HepG2 (cell line): ENCODE data around the gene TXNRD3. TPM values are rescaled to one million over a fixed set of nuclear protein-coding genes. Genes with fewer than 3 reads are reported as not detected.

Experiments
- ATAC-seq: fragments of 200-7000 bp; cut with Tn5 transposase; 3 replicates; pipeline ENCODE4 v1.9.1; 2020; ENCODE audit warnings: mild to moderate bottlenecking, moderate library complexity
- BruUV-seq: library from RNA; stranded (reverse); fragments of 400-500 nt; replicated peaks from 2 replicates; lab custom pipeline; 2021; lab: Mats Ljungman, UMichigan
- CTCF ChIA-PET: fragments of 300-600 bp; formaldehyde crosslinking; extraction: SDS; loops from one replicate; lab custom pipeline; 2021; ENCODE audit warnings: low total read pairs, inconsistent platforms, low intra/inter-chr PET ratio; lab: Yijun Ruan, JAX
- POLR2A ChIA-PET: fragments of 350-600 bp; sonication (Branson Sonifier 250); formaldehyde crosslinking; loops from one replicate; lab custom pipeline; 2020; ENCODE audit warnings: antibody characterized with exemption, inconsistent platforms; lab: Yijun Ruan, JAX
- DNase-seq: peaks from one replicate; pipeline ENCODE4 v3.0.0-alpha.2; 2015; ENCODE audit warnings: low spot score
- FAIRE-seq: peaks from 3 replicates; lab custom pipeline; 2011; peaks lifted over from hg19 to GRCh38; lab: Jason Lieb, UNC
- H2AFZ ChIP-seq: one replicate; pipeline ENCODE4 v1.6.1; 2011; ENCODE audit warnings: low read length, inconsistent platforms
- H3K27ac ChIP-seq: fragments of 300-600 bp; 3 replicates; pipeline ENCODE4 v1.8.0; 2011; ENCODE audit warnings: mixed run types, mild to moderate bottlenecking, mixed read lengths, low read length, inconsistent platforms; ENCODE audit not compliant: insufficient read depth; ENCODE audit errors: extremely low read length
- H3K27me3 ChIP-seq, 2 experiments: fragments of 200-600 bp in 1 of 2; 2 replicates in 1 of 2; 3 replicates in 1 of 2; pipeline versions ENCODE4 v1.6.0 to v1.8.0; 2011; ENCODE audit warnings: low read length in 2 of 2, mild to moderate bottlenecking in 2 of 2, moderate library complexity in 2 of 2, inconsistent platforms in 1 of 2; ENCODE audit not compliant: insufficient read depth in 2 of 2, control insufficient read depth in 1 of 2
- H3K36me3 ChIP-seq, 2 experiments: fragments of 200-600 bp in 1 of 2; replicated peaks in 1 of 2; 2 replicates in 1 of 2; 3 replicates in 1 of 2; pipeline versions ENCODE4 v1.5.1 to v1.8.0; 2011; ENCODE audit warnings: low read length in 2 of 2, inconsistent platforms in 1 of 2; ENCODE audit not compliant: insufficient read depth in 2 of 2, control insufficient read depth in 1 of 2
- H3K4me1 ChIP-seq: 2 replicates; pipeline ENCODE4 v1.5.1; 2012; ENCODE audit warnings: low read length, inconsistent platforms; ENCODE audit not compliant: insufficient read depth
- H3K4me2 ChIP-seq: 2 replicates; pipeline ENCODE4 v1.6.0; 2011; ENCODE audit warnings: low read depth, low read length, inconsistent platforms
- H3K4me3 ChIP-seq, 3 experiments: fragments of 200-600 bp in 1 of 3; sonication (generic), shearing (Covaris generic) in 1 of 3; replicated peaks in 1 of 3; 2 replicates each; pipeline ENCODE4 v1.5.1; 2011 to 2016; ENCODE audit warnings: low read length in 3 of 3, inconsistent platforms in 2 of 3, low read depth in 2 of 3, mild to moderate bottlenecking in 2 of 3, control low read depth in 1 of 3, mixed read lengths in 1 of 3; ENCODE audit not compliant: insufficient read depth in 1 of 3
- H3K79me2 ChIP-seq: one replicate; pipeline ENCODE4 v1.6.1; 2011; ENCODE audit warnings: low read length, inconsistent platforms; ENCODE audit not compliant: insufficient read depth
- H3K9ac ChIP-seq: 2 replicates; pipeline ENCODE4 v1.6.0; 2011; ENCODE audit warnings: mild to moderate bottlenecking, low read depth, low read length, inconsistent platforms; ENCODE audit not compliant: insufficient read depth
- H3K9me3 ChIP-seq: 2 replicates; pipeline ENCODE4 v1.5.1; 2012; ENCODE audit warnings: mild to moderate bottlenecking, low read length
- H4K20me1 ChIP-seq: 2 replicates; pipeline ENCODE4 v1.6.0; 2011; ENCODE audit warnings: inconsistent platforms, mild to moderate bottlenecking, low read length, moderate library complexity; ENCODE audit not compliant: insufficient read depth
- ATF2 ChIP-seq: sonication (generic); formaldehyde crosslinking; IDR thresholded peaks from 2 replicates; pipeline ENCODE4 v1.4.0; 2020; ENCODE audit warnings: missing genetic modification reagents
- CENPT ChIP-seq: sonication (generic); formaldehyde crosslinking; IDR thresholded peaks from 2 replicates; pipeline ENCODE4 v1.8.0; 2022; ENCODE audit warnings: low read depth, mild to moderate bottlenecking, moderate library complexity, missing genetic modification reagents
- CREB3 ChIP-seq: sonication (generic); formaldehyde crosslinking; IDR thresholded peaks from 2 replicates; pipeline ENCODE4 v1.5.0; 2020; ENCODE audit warnings: missing genetic modification reagents
- EEA1 ChIP-seq: sonication (generic); formaldehyde crosslinking; IDR thresholded peaks from 2 replicates; pipeline ENCODE4 v1.5.1; 2020; ENCODE audit warnings: mild to moderate bottlenecking, missing genetic modification reagents, borderline replicate concordance
- ETS1 ChIP-seq: sonication (generic); formaldehyde crosslinking; IDR thresholded peaks from 2 replicates; pipeline ENCODE4 v1.4.0; 2020; ENCODE audit warnings: missing genetic modification reagents
- FOXA1 ChIP-seq, 2 experiments: fragments of 450-650 bp in 1 of 2; sonication (generic) in 1 of 2; formaldehyde crosslinking in 1 of 2; IDR thresholded peaks; 2 replicates each; pipeline versions ENCODE4 v1.4.0 to v1.6.1; 2016 to 2020; ENCODE audit warnings: missing genetic modification reagents in 1 of 2
- NKX3-1 ChIP-seq: sonication (generic); formaldehyde crosslinking; IDR thresholded peaks from 2 replicates; pipeline ENCODE4 v1.5.0; 2020; ENCODE audit warnings: missing genetic modification reagents
- TBX2 ChIP-seq: sonication (generic); formaldehyde crosslinking; IDR thresholded peaks from 2 replicates; pipeline ENCODE4 v1.5.0; 2020; ENCODE audit warnings: missing genetic modification reagents, mild to moderate bottlenecking, borderline replicate concordance
- WIZ ChIP-seq: sonication (generic); formaldehyde crosslinking; IDR thresholded peaks from 2 replicates; pipeline ENCODE4 v1.5.1; 2020; ENCODE audit warnings: mild to moderate bottlenecking, missing genetic modification reagents
- YEATS2 ChIP-seq: sonication (generic); formaldehyde crosslinking; IDR thresholded peaks from 2 replicates; pipeline ENCODE4 v1.4.0; 2020; ENCODE audit warnings: missing genetic modification reagents, borderline replicate concordance
- ZBTB1 ChIP-seq: sonication (generic); formaldehyde crosslinking; IDR thresholded peaks from 2 replicates; pipeline ENCODE4 v1.4.0; 2020; ENCODE audit warnings: missing genetic modification reagents, borderline replicate concordance
- ZNF430 ChIP-seq: sonication (generic); formaldehyde crosslinking; IDR thresholded peaks from 2 replicates; pipeline ENCODE4 v1.9.0; 2021; ENCODE audit warnings: mild to moderate bottlenecking, missing genetic modification reagents
- ZSCAN29 ChIP-seq: sonication (generic); formaldehyde crosslinking; conservative IDR thresholded peaks from 2 replicates; pipeline ENCODE4 v1.4.0; 2020; ENCODE audit warnings: mild to moderate bottlenecking, missing genetic modification reagents
- WGBS: methylation state at CpG from one replicate; pipeline ENCODE4 v1.1.6; 2017; ENCODE audit warnings: low lambda C conversion rate; 5-methylcytosine and 5-hydroxymethylcytosine counted together
- in situ Hi-C: cut with HindIII; loops from 2 replicates; pipeline ENCODE4 v1.10.0; 2017; ENCODE audit warnings: low pct_unique_long_range_greater_than_20kb; ENCODE audit not compliant: extremely low pct_ligation_motif_present
- intact Hi-C: fragments of 100-400 bp; cut with micrococcal nuclease; formaldehyde crosslinking; loops from one replicate; pipeline ENCODE4 v1.10.0; 2022; ENCODE audit not compliant: unreplicated experiment
- polyA plus RNA-seq, 8 experiments: library from polyadenylated mRNA; depleted of rRNA in 3 of 8; stranded (reverse) in 7 of 8; unstranded in 1 of 8; fragments of >200 nt; fragmentation: Illumina TruSeq in 4 of 8; extraction: Trizol in 4 of 8; gene quantifications; 2 replicates each; pipeline versions ENCODE4 v1.2.1 to v1.2.3, GENCODE V29; 2011 to 2016; ENCODE audit warnings: low read depth in 4 of 8, missing spikeins in 1 of 8, mixed read lengths in 1 of 8; ENCODE audit not compliant: insufficient read depth in 1 of 8
- total RNA-seq, 5 experiments: library from RNA; depleted of rRNA; stranded (reverse); fragments of >200 nt; fragmentation: Illumina TruSeq; extraction: Trizol; gene quantifications; 2 replicates each; pipeline ENCODE4 v1.2.3, GENCODE V29; 2016; ENCODE audit warnings: low read depth in 1 of 5
- TF ChIP-seq, protein P1 (sequence below): IDR thresholded peaks from 2 replicates; pipeline ENCODE4 v1.6.1; 2018; ENCODE audit warnings: missing genetic modification reagents, mild to moderate bottlenecking, missing compliant biosample characterization

TXNRD3 gene
- total and polyA plus RNA-seq, 2 of the 13 experiments (the other 11 are each of a cell fraction or from before 2014, with no cell fraction given) = 4.8 to 20.7 TPM

DNA sequence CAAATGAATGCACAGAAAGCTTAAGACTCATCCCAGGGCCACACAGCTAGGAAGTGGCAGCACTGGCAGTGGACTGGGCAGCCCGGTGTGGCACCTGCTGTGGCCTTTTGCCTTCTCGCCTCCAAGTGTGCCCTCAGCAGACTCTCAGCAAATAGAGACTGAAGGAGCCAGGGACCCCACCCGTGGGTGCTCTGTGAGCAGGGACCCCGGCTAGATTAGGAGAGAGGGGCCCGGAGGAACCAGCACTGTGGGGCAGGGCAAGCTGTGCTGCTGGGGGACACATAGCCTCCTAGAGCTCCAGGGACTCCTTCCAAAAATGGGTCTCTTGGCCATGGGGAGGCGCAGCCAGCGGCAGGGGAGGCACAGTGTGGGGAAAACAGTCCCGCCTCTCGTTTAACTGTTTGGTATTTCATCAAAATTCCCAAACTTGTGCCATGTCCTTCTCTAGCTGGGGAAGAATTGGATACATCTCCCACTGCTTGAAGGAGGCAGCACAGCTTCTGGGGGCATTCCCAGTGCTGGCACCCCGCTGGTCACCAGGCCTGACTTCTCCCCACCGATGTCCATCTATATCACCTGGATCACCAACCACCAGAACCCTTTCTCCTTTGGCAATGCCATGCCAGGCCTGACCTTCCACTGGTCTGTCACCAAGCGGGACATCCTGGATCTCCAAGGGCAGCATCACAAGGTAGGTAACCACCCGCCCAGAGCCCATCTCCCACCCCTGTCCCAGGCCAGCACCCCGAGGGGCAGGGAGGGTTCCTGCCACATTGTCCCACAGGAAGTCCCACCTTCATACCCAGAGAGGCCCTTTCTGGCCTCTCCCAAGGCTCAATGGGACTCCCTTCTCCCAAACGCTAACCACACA is 12.0 kb upstream of the TXNRD3 start:
- DNase-seq (no peak), ATAC-seq (no peak), FAIRE-seq (no peak)
- Histone ChIP-seq H2AFZ (no peak overlapping the region), H3K9ac (no peak overlapping the region), H3K36me3 (no peaks in the 10 kb centered on the region), H4K20me1 (no peaks in the 10 kb centered on the region), H3K27ac (no peak overlapping the region), H3K27me3 (peaks cover 0 to 49% of the 10 kb centered on the region in 2 experiments; a peak in 4 of 5 replicates), H3K4me1 (no peaks in the 10 kb centered on the region), H3K79me2 (no peaks in the 10 kb centered on the region), H3K4me2 (no peak overlapping the region), H3K9me3 (no peaks in the 10 kb centered on the region), H3K4me3 (no peak overlapping the region)
- 34% methylated on average over 8 of the region's 15 CpGs for WGBS
- in situ Hi-C loops = no loop called here
- no TSS peak for BruUV-seq
- POLR2A ChIA-PET = no interaction called here
- intact Hi-C loops = no loop called here
- TF ChIP-seq CREB3 (CRISPR knock-in tag) = no peak
- no peak for TF ChIP-seq ATF2
- TF ChIP-seq EEA1 (CRISPR knock-in tag) = no peak
- no peak for TF ChIP-seq CENPT (CRISPR knock-in tag)
- no peak for TF ChIP-seq ZBTB1 (CRISPR knock-in tag)
- no peak for TF ChIP-seq YEATS2 (CRISPR knock-in tag)
- TF ChIP-seq, protein P1, sequence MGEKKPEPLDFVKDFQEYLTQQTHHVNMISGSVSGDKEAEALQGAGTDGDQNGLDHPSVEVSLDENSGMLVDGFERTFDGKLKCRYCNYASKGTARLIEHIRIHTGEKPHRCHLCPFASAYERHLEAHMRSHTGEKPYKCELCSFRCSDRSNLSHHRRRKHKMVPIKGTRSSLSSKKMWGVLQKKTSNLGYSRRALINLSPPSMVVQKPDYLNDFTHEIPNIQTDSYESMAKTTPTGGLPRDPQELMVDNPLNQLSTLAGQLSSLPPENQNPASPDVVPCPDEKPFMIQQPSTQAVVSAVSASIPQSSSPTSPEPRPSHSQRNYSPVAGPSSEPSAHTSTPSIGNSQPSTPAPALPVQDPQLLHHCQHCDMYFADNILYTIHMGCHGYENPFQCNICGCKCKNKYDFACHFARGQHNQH (CRISPR knock-in tag) = no peak
- no peak for TF ChIP-seq WIZ
- no peak for TF ChIP-seq ZSCAN29 (CRISPR knock-in tag)
- TF ChIP-seq TBX2 (CRISPR knock-in tag) = no peak
- no peak for TF ChIP-seq ZNF430 (CRISPR knock-in tag)
- no peak for TF ChIP-seq FOXA1 (IDR thresholded peaks at IDR 0.05)
- TF ChIP-seq FOXA1 (CRISPR knock-in tag; IDR thresholded peaks at IDR 0.05) = no peak
- TF ChIP-seq NKX3-1 (CRISPR knock-in tag) = no peak
- TF ChIP-seq ETS1 = no peak
- CTCF ChIA-PET = no interaction called here
